Heart right ventricle (tissue), 16 donors: ENCODE measurements around the gene TMTC2. TPM values are rescaled to one million over a fixed set of nuclear protein-coding genes. Genes with fewer than 3 reads are reported as not detected.

Experiments used
- ATAC-seq, 8 donors: fragments of 200-7000 bp; cut with Tn5 transposase; one replicate each; pipeline ENCODE4 v1.9.1; 2020; ENCODE audit warnings: mild to moderate bottlenecking in 8 of 8, moderate library complexity in 8 of 8, moderate number of reproducible peaks in 1 of 8
- DNase-seq, 2 donors: peaks; one replicate each; pipeline ENCODE4 v3.0.0-alpha.2; 2020
- H3K27ac ChIP-seq, 10 donors: fragments of 200-600 bp; sonication (generic) in 2 of 10; one replicate each; pipeline versions ENCODE4 v1.5.0 to v1.8.0; 2020 to 2022; ENCODE audit warnings: mild to moderate bottlenecking in 3 of 10
- H3K27me3 ChIP-seq, 7 donors: fragments of 200-600 bp; one replicate each; pipeline ENCODE4 v1.8.0; 2021 to 2022; ENCODE audit warnings: mild to moderate bottlenecking in 2 of 7
- H3K36me3 ChIP-seq, 9 donors: fragments of 200-600 bp; sonication (generic) in 1 of 9; one replicate each; pipeline versions ENCODE4 v1.5.0 to v1.8.0; 2020 to 2022; ENCODE audit warnings: mild to moderate bottlenecking in 2 of 9
- H3K4me1 ChIP-seq, 9 donors: fragments of 200-600 bp; sonication (generic) in 1 of 9; one replicate each; pipeline versions ENCODE4 v1.5.0 to v1.8.0; 2020 to 2022; ENCODE audit warnings: mild to moderate bottlenecking in 4 of 9
- H3K4me3 ChIP-seq, 10 donors: fragments of 200-600 bp; sonication (generic) in 2 of 10; one replicate each; pipeline versions ENCODE4 v1.5.0 to v1.8.0; 2020 to 2022; ENCODE audit warnings: mild to moderate bottlenecking in 7 of 10, moderate library complexity in 2 of 10
- H3K9me3 ChIP-seq, 11 donors: fragments of 200-600 bp in 10 of 11; sonication (generic) in 2 of 11; one replicate each; pipeline versions ENCODE4 v1.5.0 to v1.8.0; 2013 to 2022; ENCODE audit warnings: mild to moderate bottlenecking in 2 of 11, control low read depth in 1 of 11, moderate library complexity in 1 of 11
- WGBS, 2 donors: extraction: QIAGEN DNeasy Blood & Tissue Kit; methylation state at CpG; one replicate each; pipeline ENCODE4 v1.1.7; 2013; ENCODE audit warnings: inconsistent platforms in 1 of 2; 5-methylcytosine and 5-hydroxymethylcytosine counted together
- intact Hi-C, 10 donors: fragments of 100-400 bp; cut with DNase I; formaldehyde crosslinking; loops; one replicate each; pipeline versions ENCODE4 v1.11.1 to v1.14.2; 2022
- polyA plus RNA-seq, 2 donors: library from polyadenylated mRNA; stranded (reverse); fragments of 200-250 nt; gene quantifications; one replicate each; pipeline ENCODE4 v1.2.3, GENCODE V29; 2013
- total RNA-seq, 10 donors: library from RNA; stranded (reverse); fragmentation: NEBNext Ultra II Directional in 3 of 10; extraction: Animal tissue kit (Norgen Biotek cat#: 25700) in 3 of 10; gene quantifications; one replicate each; pipeline versions ENCODE4 v1.2.1 to v1.2.4, GENCODE V29; 2021 to 2023
- TF ChIP-seq, protein P1 (sequence below), 9 donors: fragments of 200-600 bp; sonication (generic) in 2 of 9; IDR thresholded peaks; one replicate each; pipeline versions ENCODE4 v1.5.0 to v1.8.0; 2021 to 2022; ENCODE audit warnings: antibody characterized with exemption in 9 of 9, mild to moderate bottlenecking in 5 of 9, moderate library complexity in 1 of 9
- donor health status: Arrhythmogenic right ventricular cardiomyopathy.
- donor health status: ischemic (EF 13 %, LVEDD 7.1; RV severe dilation, severe dysfunction).
- donor health status: healthy with polysubstance abuse.
- donor health status: DM: no; HTN: yes; CAD: no.
- donor health status: DM: no; HTN: no; CAD: no.
- donor health status: ischemic (EF 25% LVEDD 6.9; RV normal size, moderate dysfunction).
- donor health status: ischemic (EF 25% LVEDD 5.7; RV mildly dilated, moderate dysfunction).
- donor health status: healthy.
- donor health status: DM: yes; HTN: yes; CAD: no.
- donor health status: Ischemic cardiomyopathy.
- donor health status: ischemic (EF 35%, LVEDD 5.7; RV mildly dilated, moderate dysfunction).
- donor health status: nonischemic (EF 11% LVEDD 7.7; RV severe dilation, severe dysfunction).
- donor health status: DM: yes; HTN: yes; CAD: no.
- donor health status: PGD.
- donor health status: ischemic (EF 29% LVEDD 5.4; RV normal size, mild dysfunction).
- donor health status: nonischemic (EF 23%, LVEDD 6.1; RV moderate dilation, normal function).

TMTC2 gene
- total and polyA plus RNA-seq, 12 donors: 1.6 to 4.4 (median 2.6) TPM

DNA sequence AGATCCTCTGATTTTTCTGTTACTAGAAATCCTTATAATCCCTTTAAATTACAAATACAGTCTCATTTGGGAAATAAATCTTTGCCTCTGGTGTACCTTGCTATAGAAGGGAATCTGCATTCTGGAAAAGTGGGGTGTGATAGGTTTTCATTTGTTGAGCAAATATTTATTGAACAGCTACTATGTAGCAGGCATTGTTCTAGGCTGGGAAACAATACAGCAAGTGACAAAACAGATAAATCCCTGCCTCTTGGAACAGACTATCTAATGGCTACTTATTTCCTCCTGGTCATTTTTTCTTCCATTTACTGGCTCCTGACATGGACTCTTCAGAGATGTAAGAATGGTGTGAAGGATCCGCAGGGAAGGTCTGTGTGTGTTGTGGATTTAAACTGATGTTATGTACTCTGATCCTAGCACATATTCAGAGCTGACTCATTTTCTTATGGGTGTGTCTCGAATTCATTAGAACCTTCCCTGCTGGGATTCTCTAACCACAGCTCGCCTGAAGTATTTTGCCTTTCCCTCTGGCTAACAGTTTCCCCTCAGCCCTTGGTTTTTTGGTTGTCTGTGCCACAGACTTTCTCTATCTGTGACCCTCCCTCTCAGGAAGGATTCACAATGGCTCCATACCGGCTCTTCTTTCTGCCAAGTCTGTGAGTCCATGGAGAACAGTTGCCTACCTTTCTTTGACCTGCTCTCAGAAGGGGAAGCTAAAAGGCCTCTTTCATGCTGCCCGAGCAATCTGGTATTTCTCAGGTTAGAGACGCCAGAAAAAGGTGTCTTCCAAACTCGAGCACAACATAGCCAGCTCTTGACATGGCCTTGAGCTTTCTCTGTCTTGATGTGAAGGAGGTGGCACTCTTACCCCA is 53.7 kb downstream of the TMTC2 start:
- intact Hi-C loops: no loop called here
- WGBS, 2 donors: 90 to 91% methylated on average over 7 of the region's 7 CpGs
- Histone ChIP-seq H3K27ac (no peak overlapping the region), H3K27me3 (no peaks in the 10 kb centered on the region), H3K4me1 (no peaks in the 10 kb centered on the region), H3K4me3 (no peak overlapping the region), H3K9me3 (no peaks in the 10 kb centered on the region), H3K36me3 (no peaks in the 10 kb centered on the region)
- ATAC-seq (peak in 3 of 8 donors; percentile 33 to 58 (median 41)), DNase-seq (no peak)
- TF ChIP-seq, protein P1, sequence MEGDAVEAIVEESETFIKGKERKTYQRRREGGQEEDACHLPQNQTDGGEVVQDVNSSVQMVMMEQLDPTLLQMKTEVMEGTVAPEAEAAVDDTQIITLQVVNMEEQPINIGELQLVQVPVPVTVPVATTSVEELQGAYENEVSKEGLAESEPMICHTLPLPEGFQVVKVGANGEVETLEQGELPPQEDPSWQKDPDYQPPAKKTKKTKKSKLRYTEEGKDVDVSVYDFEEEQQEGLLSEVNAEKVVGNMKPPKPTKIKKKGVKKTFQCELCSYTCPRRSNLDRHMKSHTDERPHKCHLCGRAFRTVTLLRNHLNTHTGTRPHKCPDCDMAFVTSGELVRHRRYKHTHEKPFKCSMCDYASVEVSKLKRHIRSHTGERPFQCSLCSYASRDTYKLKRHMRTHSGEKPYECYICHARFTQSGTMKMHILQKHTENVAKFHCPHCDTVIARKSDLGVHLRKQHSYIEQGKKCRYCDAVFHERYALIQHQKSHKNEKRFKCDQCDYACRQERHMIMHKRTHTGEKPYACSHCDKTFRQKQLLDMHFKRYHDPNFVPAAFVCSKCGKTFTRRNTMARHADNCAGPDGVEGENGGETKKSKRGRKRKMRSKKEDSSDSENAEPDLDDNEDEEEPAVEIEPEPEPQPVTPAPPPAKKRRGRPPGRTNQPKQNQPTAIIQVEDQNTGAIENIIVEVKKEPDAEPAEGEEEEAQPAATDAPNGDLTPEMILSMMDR (IDR thresholded peaks at IDR 0.05): no peak

DNA sequence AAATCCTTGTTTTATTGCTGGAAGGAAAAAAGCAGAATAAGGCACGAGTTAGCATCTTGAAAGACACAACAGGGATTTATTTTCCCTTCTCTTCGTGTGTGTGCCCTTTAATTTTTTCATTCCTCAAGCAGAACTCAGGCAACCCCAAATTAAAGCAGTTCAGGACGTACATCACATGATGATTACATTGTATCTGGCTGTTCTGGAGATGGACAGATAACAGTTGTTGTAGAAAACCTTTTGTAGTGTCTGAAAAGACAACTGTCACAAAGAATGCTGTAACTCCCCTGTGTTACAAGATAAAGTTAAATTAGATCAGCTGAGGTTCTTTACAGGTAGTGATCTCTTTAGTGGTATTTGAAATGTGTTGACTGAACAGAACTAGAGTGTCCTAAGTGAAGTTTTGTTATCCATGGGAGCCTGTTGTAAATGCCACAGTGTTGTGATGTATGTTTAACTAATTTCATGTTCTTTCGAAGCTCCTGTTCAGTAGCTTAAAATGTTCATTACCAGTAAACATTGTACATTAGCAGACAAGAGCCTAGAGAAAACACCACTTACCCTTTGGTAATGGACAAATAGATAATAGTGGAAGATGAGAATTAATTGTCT is 58.5 kb downstream of the TMTC2 start:
- DNase-seq (no peak), ATAC-seq (no peak)
- H3K4me3 ChIP-seq: no peak overlapping the region
- TF ChIP-seq, protein P1 (IDR thresholded peaks at IDR 0.05): no peak
- intact Hi-C loops: no loop called here
- no peaks in the 10 kb centered on the region for H3K27me3 ChIP-seq
- H3K36me3 ChIP-seq: no peaks in the 10 kb centered on the region
- H3K9me3 ChIP-seq: no peaks in the 10 kb centered on the region
- peaks cover 0 to 6% (median 0%) of the 10 kb centered on the region in 9 donors for H3K4me1 ChIP-seq
- WGBS, 2 donors: 53 to 61% methylated on average over 4 of the region's 4 CpGs
- H3K27ac ChIP-seq: no peak overlapping the region

DNA sequence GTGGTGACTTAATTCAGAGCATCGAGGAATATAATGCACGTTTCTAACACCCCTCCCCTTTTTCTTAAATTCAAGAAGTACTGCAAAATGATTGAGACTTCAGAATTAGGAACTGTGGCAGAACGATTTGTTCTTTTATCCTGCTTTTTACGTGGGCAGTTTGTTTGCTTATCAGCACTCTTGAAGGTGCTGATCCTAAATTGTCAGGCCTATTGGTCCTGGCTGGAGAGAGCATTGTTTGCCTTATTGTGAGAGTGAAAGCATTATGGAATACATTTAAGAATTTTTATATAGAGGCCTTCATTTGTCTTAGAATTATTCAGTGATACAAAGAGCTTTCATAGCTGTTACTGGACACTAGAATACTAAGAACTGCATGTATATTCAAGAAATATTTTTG is 59.1 kb downstream of the TMTC2 start:
- WGBS, 2 donors: 71 to 72% methylated on average over 4 of the region's 4 CpGs
- no peak for DNase-seq

DNA sequence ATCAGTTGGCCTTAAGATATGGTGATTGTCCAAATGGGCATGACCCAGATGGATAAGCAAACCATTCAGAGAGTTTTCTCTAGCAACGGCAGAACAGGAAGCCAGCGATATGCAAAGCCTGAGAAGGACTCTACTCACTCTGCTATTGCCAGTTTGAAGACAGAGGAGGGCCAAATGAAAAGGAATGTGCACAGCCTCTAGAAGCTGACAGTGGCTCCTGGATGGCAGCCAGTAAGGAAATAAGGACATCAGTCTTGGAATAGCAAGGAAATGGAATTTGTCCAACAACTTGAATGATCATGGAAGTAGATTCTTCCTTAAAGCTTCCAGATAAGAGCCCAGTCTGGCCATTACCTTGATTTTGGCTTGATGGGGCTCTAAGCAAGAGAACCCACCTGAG is 60.0 kb downstream of the TMTC2 start:
- 43 to 51% methylated on average over 2 of the region's 2 CpGs for WGBS, 2 donors
- ATAC-seq (no peak), DNase-seq (no peak)
- Histone ChIP-seq H3K27ac (peak overlapping the region in 2 of 10 donors; percentile 11 to 41), H3K4me3 (no peak overlapping the region), H3K36me3 (no peaks in the 10 kb centered on the region), H3K4me1 (peaks cover 0 to 6% (median 0%) of the 10 kb centered on the region in 9 donors), H3K9me3 (no peaks in the 10 kb centered on the region), H3K27me3 (no peaks in the 10 kb centered on the region)
- TF ChIP-seq, protein P1 (IDR thresholded peaks at IDR 0.05): no peak
- intact Hi-C loops: no loop called here

More for the DNA sequence above, 59.1 kb downstream of the TMTC2 start:
- Histone ChIP-seq H3K27me3 (no peaks in the 10 kb centered on the region), H3K4me1 (peaks cover 0 to 6% (median 0%) of the 10 kb centered on the region in 9 donors), H3K27ac (no peak overlapping the region), H3K36me3 (no peaks in the 10 kb centered on the region), H3K9me3 (no peaks in the 10 kb centered on the region), H3K4me3 (no peak overlapping the region)
- ATAC-seq: no peak
- TF ChIP-seq, protein P1 (IDR thresholded peaks at IDR 0.05): no peak
- intact Hi-C loops: no loop called here
